ENCODE results near the gene OLAH. TPM values are rescaled to one million over a fixed set of nuclear protein-coding genes. Genes with fewer than 3 reads are reported as not detected.

The OLAH gene
- total RNA-seq, 3 donors from 2014 or later, result 1.1 to 2.6 (median 1.6) TPM

DNA sequence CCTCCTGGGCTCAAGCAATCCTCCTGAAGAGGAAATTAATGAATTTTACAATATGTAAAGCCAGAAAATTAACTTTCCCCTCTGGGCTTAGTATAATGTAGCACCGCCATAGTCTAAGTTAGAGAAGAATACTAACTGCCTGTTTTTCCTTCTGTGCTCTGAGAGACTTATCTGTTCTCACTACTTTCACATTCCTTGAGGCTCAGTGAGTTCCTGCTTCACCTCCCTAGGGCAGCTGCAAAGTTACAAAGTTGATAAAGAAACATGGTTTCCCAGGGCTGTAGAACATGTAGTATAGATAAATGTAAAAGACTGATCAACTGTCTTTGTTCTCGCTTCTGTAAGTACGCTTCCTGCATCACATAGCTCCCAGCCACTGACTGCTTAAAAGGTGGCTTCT is 16.0 kb upstream of the OLAH start:
- Histone ChIP-seq H3K27me3 (no peaks in the 10 kb centered on the region), H3K27ac (no peak overlapping the region), H3K36me3 (no peaks in the 10 kb centered on the region), H3K4me1 (no peaks in the 10 kb centered on the region), H3K4me3 (no peak overlapping the region), H3K9me3 (no peaks in the 10 kb centered on the region)
- intact Hi-C loops (cut with DNase I; ENCODE audit: low total_unique reads), result no loop called here
- DNase-seq (ENCODE audit: low spot score in 2 of 2), result no peak
- TF ChIP-seq POLR2AphosphoS5 (IDR thresholded peaks at IDR 0.05), result no peak
- TF ChIP-seq POLR2A (IDR thresholded peaks at IDR 0.05), result no peak
- TF ChIP-seq, protein P1, sequence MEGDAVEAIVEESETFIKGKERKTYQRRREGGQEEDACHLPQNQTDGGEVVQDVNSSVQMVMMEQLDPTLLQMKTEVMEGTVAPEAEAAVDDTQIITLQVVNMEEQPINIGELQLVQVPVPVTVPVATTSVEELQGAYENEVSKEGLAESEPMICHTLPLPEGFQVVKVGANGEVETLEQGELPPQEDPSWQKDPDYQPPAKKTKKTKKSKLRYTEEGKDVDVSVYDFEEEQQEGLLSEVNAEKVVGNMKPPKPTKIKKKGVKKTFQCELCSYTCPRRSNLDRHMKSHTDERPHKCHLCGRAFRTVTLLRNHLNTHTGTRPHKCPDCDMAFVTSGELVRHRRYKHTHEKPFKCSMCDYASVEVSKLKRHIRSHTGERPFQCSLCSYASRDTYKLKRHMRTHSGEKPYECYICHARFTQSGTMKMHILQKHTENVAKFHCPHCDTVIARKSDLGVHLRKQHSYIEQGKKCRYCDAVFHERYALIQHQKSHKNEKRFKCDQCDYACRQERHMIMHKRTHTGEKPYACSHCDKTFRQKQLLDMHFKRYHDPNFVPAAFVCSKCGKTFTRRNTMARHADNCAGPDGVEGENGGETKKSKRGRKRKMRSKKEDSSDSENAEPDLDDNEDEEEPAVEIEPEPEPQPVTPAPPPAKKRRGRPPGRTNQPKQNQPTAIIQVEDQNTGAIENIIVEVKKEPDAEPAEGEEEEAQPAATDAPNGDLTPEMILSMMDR (IDR thresholded peaks at IDR 0.05), result no peak

DNA sequence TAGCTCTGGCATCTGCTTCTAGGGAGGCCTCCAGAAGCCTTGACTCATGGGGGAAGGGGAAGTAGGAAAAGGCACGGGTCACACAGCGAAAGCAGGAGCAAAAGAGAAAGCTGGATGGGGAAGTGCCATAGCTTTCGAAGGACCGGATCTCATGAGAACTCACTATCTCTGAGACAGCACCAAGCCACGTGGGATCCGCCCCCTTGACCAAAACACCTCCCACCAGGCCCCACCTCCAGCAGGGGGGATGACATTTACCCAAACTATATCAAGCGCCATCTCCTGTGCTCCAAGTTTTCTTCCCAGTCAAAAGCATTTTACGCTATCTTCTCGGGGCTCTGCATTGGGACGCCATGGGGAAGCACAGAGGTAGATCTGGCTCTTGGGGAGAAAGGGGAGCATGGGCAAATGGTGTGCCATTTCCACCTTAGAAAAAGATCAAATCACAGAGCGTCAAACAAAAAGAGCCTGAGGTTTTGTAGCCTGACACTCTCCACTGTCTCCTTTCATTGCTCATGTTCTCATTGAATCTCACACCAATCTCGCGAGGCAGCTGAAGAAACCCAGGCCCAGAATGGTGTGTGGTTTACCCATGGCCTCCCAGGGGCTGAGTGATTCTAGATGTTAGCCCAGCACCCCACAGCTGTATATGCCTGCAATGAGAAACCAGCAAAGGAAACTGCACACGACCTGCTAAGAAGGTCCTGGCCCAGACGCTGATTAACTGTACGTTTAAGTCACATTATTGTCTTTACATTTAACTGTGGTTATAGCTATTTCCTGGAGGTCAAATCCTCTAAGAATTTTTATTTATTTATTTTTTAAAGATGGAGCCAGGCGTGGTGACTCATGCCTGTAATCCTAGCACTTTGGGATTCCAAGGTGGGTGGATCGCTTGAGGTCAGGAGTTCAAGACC is 8.1 kb upstream of the OLAH start:
- H3K27me3 ChIP-seq, result no peaks in the 10 kb centered on the region
- H3K4me1 ChIP-seq, result no peaks in the 10 kb centered on the region
- H3K9me3 ChIP-seq, result no peaks in the 10 kb centered on the region
- no peak for TF ChIP-seq POLR2A (IDR thresholded peaks at IDR 0.05)
- TF ChIP-seq, protein P1 (IDR thresholded peaks at IDR 0.05), result no peak
- no peak for TF ChIP-seq POLR2AphosphoS5 (IDR thresholded peaks at IDR 0.05)
- no peak for DNase-seq (ENCODE audit: low spot score in 2 of 2)
- intact Hi-C loops (cut with DNase I; ENCODE audit: low total_unique reads), result no loop called here
- no peak overlapping the region for H3K27ac ChIP-seq
- H3K4me3 ChIP-seq, result no peak overlapping the region
- no peaks in the 10 kb centered on the region for H3K36me3 ChIP-seq

DNA sequence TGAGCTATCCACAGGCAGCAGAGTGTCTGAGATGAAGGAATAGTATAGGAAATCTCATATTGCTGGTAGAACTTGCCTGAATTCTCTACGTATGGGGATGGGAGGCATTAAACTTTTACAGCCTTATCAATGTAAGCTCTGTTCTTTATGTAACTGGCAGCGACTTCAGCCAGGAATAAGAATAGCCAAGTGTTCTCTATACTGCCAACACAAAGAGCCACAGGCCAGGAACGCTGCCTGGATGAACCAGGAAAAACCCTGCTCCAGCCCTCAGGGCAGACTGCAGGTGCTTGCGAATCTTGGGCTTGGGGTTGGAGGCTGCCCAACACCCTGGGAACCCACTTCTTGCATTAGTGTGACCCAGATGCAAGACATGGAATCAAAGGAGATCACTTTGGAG is 6.1 kb upstream of the OLAH start:
- Histone ChIP-seq H3K4me3 (no peak overlapping the region), H3K9me3 (no peaks in the 10 kb centered on the region), H3K27me3 (no peaks in the 10 kb centered on the region), H3K36me3 (no peaks in the 10 kb centered on the region), H3K27ac (peak overlapping the region in 1 of 2 donors; percentile 10), H3K4me1 (no peaks in the 10 kb centered on the region)
- intact Hi-C loops (cut with DNase I; ENCODE audit: low total_unique reads), result no loop called here
- peak in 1 of 2 donors; percentile 35 for DNase-seq (ENCODE audit: low spot score in 2 of 2)
- TF ChIP-seq POLR2A (IDR thresholded peaks at IDR 0.05) (no peak), POLR2AphosphoS5 (IDR thresholded peaks at IDR 0.05) (no peak)
- TF ChIP-seq, protein P1 (IDR thresholded peaks at IDR 0.05), result no peak

DNA sequence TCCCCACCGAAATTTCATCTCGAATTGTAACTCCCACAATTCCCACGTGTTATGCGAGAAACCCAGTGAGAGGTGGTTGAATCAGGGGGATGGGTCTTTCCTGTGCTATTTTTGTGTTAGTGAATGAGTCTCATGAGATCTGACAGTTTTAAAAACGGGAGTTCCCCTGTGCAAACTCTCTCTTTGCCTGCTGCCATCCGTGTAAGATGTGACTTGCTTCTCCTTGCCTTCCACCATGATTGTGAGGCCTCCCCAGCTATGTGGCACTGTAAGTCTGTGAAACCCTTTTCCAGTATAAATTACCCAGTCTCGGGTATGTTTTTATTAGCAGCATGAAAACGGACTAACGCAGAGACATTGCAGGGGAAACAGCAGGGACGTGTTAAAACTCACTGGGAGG is 5.3 kb upstream of the OLAH start:
- no peak overlapping the region for H3K4me3 ChIP-seq
- intact Hi-C loops (cut with DNase I; ENCODE audit: low total_unique reads), result no loop called here
- TF ChIP-seq, protein P1 (IDR thresholded peaks at IDR 0.05), result no peak
- TF ChIP-seq POLR2A (IDR thresholded peaks at IDR 0.05) (no peak), POLR2AphosphoS5 (IDR thresholded peaks at IDR 0.05) (no peak)
- no peaks in the 10 kb centered on the region for H3K36me3 ChIP-seq
- H3K27me3 ChIP-seq, result no peaks in the 10 kb centered on the region
- H3K9me3 ChIP-seq, result no peaks in the 10 kb centered on the region
- no peak for DNase-seq (ENCODE audit: low spot score in 2 of 2)
- H3K27ac ChIP-seq, result no peak overlapping the region
- no peaks in the 10 kb centered on the region for H3K4me1 ChIP-seq

- intact Hi-C loops (cut with DNase I; ENCODE audit: low total_unique reads), result no loop called here
- TF ChIP-seq POLR2AphosphoS5 (IDR thresholded peaks at IDR 0.05) (no peak), POLR2A (IDR thresholded peaks at IDR 0.05) (no peak)
- TF ChIP-seq, protein P1 (IDR thresholded peaks at IDR 0.05), result no peak
- H3K27ac ChIP-seq, result no peak overlapping the region
- no peaks in the 10 kb centered on the region for H3K4me1 ChIP-seq
- no peak for DNase-seq (ENCODE audit: low spot score in 2 of 2)
- H3K4me3 ChIP-seq, result no peak overlapping the region
- no peaks in the 10 kb centered on the region for H3K36me3 ChIP-seq
- H3K27me3 ChIP-seq, result no peaks in the 10 kb centered on the region
- H3K9me3 ChIP-seq, result no peaks in the 10 kb centered on the region
These were observed 1.6 kb downstream of the OLAH start for GRCh38 chr10:15045380-15045779.

Measured in breast epithelium (tissue), 4 donors.